ENCODE results near the gene C2orf68.

C2orf68 gene

GRCh38 chr2:85588236-85588635 lies 23.6 kb downstream of the C2orf68 start:
- Histone ChIP-seq H3K9me3 (replicated peaks; ENCODE audit: low read length) (no peaks in the 10 kb centered on the region), H3K4me1 (ENCODE audit: control insufficient read depth, insufficient read depth, low read length) (peaks cover 72% of the 10 kb centered on the region), H3K27me3 (ENCODE audit: control insufficient read depth, insufficient read depth, low read length) (no peaks in the 10 kb centered on the region), H3K36me3 (ENCODE audit: insufficient read depth, low read length) (no peaks in the 10 kb centered on the region), H3K4me3 (ENCODE audit: low read length) (no peak overlapping the region), H3K9ac (ENCODE audit: low read depth, low read length) (peak overlapping the region; percentile 40), H3K4me2 (ENCODE audit: low read length) (no peak overlapping the region)

GRCh38 chr2:85585781-85586105 lies 26.1 kb downstream of the C2orf68 start:
- Histone ChIP-seq H3K27me3 (ENCODE audit: control insufficient read depth, insufficient read depth, low read length) (no peaks in the 10 kb centered on the region), H3K4me3 (ENCODE audit: low read length) (peak overlapping the region; percentile 73), H3K9me3 (replicated peaks; ENCODE audit: low read length) (no peaks in the 10 kb centered on the region), H3K4me1 (ENCODE audit: control insufficient read depth, insufficient read depth, low read length) (peaks cover 58% of the 10 kb centered on the region), H3K9ac (ENCODE audit: low read depth, low read length) (peak overlapping the region; percentile 88), H3K36me3 (ENCODE audit: insufficient read depth, low read length) (no peaks in the 10 kb centered on the region), H3K4me2 (ENCODE audit: low read length) (peak overlapping the region; percentile 80)

- Histone ChIP-seq H3K9me3 (replicated peaks; ENCODE audit: low read length) (no peaks in the 10 kb centered on the region), H3K27me3 (ENCODE audit: control insufficient read depth, insufficient read depth, low read length) (no peaks in the 10 kb centered on the region), H3K4me2 (ENCODE audit: low read length) (peak overlapping the region; percentile 80), H3K36me3 (ENCODE audit: insufficient read depth, low read length) (no peaks in the 10 kb centered on the region), H3K4me3 (ENCODE audit: low read length) (peak overlapping the region; percentile 73), H3K4me1 (ENCODE audit: control insufficient read depth, insufficient read depth, low read length) (peaks cover 53% of the 10 kb centered on the region), H3K9ac (ENCODE audit: low read depth, low read length) (peak overlapping the region; percentile 88)
Measured at GRCh38 chr2:85584857-85585780, 26.7 kb downstream of the C2orf68 start.

GRCh38 chr2:85584354-85584856 lies 27.5 kb downstream of the C2orf68 start, which contains the start of gene VAMP5:
TSS of gene VAMP5 (plus strand) at chr2:85584431. CDS start at chr2:85584491, 60 bp downstream.
- Histone ChIP-seq H3K9ac (ENCODE audit: low read depth, low read length) (peak within 1 kb of the TSS; percentile 88), H3K27me3 (ENCODE audit: control insufficient read depth, insufficient read depth, low read length) (no peaks in the 10 kb centered on the region), H3K4me2 (ENCODE audit: low read length) (peak within 1 kb of the TSS; percentile 80), H3K4me1 (ENCODE audit: control insufficient read depth, insufficient read depth, low read length) (peaks cover 54% of the 10 kb centered on the region), H3K36me3 (ENCODE audit: insufficient read depth, low read length) (no peaks in the 10 kb centered on the region), H3K4me3 (ENCODE audit: low read length) (peak within 1 kb of the TSS; percentile 73), H3K9me3 (replicated peaks; ENCODE audit: low read length) (no peaks in the 10 kb centered on the region)

DNA sequence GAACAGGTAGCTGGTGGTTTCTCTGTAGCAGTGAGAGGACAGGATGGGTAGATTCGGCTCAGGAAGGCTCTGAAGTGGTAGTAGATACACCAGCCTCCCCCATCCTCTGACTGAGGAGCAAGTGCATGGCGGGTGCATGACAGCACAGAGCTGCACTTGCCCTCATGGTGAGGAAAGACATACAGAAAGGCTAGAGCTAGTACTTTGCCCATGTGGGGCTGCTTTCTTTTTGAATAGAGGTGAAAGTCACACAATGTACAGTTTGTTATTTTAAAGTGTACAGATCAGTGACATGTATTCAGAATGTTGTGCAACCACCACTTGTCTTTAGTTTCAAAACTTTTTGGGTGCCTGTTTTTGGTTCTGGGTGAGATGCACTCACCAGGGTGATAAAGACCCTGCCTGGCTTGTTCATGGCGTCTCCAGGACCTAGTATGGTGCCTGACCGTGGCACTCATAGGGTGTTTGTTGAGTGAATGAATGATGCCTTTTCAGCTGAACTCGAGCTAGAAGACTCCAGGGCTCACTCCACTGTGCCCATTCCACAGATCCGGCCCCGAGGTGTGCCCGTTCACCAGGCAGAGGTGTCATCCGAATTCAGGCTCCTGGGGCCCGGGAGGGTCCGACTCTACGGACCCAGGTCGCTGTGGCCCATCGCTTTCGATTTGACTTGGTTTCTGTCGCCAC lies 28.1 kb downstream of the C2orf68 start:
- Histone ChIP-seq H3K4me3 (ENCODE audit: low read length) (peak overlapping the region; percentile 73), H3K4me1 (ENCODE audit: control insufficient read depth, insufficient read depth, low read length) (peaks cover 54% of the 10 kb centered on the region)

DNA sequence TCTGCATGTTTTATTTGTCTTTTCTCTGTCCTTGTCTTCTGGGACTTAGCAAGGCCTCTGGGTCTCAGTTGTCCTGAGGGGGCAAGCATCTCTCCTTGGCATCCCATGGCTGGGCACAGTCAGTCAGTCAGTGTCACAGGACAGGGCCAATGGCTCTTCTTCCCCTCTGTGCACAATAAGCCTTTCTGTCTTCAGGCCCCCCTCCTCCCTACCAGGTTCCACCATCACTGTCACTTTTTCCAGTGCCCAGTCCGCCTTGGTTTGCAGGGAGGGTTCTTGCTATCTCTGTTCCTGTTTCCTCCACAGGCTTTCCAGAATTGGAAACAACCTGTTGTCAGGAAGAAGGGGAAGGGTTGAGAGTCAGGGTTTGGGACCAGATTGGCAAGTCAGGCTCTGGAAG lies 29.4 kb downstream of the C2orf68 start:
- Histone ChIP-seq H3K4me3 (ENCODE audit: low read length) (no peak overlapping the region), H3K36me3 (ENCODE audit: insufficient read depth, low read length) (no peaks in the 10 kb centered on the region), H3K9ac (ENCODE audit: low read depth, low read length) (no peak overlapping the region), H3K4me1 (ENCODE audit: control insufficient read depth, insufficient read depth, low read length) (peaks cover 54% of the 10 kb centered on the region), H3K4me2 (ENCODE audit: low read length) (no peak overlapping the region), H3K27me3 (ENCODE audit: control insufficient read depth, insufficient read depth, low read length) (no peaks in the 10 kb centered on the region), H3K9me3 (replicated peaks; ENCODE audit: low read length) (no peaks in the 10 kb centered on the region)

More for the DNA sequence above, 28.1 kb downstream of the C2orf68 start:
- H3K9me3 ChIP-seq (replicated peaks; ENCODE audit: low read length) = no peaks in the 10 kb centered on the region
- peak overlapping the region; percentile 80 for H3K4me2 ChIP-seq (ENCODE audit: low read length)
- H3K36me3 ChIP-seq (ENCODE audit: insufficient read depth, low read length) = no peaks in the 10 kb centered on the region
- peak overlapping the region; percentile 88 for H3K9ac ChIP-seq (ENCODE audit: low read depth, low read length)
- no peaks in the 10 kb centered on the region for H3K27me3 ChIP-seq (ENCODE audit: control insufficient read depth, insufficient read depth, low read length)

DNA sequence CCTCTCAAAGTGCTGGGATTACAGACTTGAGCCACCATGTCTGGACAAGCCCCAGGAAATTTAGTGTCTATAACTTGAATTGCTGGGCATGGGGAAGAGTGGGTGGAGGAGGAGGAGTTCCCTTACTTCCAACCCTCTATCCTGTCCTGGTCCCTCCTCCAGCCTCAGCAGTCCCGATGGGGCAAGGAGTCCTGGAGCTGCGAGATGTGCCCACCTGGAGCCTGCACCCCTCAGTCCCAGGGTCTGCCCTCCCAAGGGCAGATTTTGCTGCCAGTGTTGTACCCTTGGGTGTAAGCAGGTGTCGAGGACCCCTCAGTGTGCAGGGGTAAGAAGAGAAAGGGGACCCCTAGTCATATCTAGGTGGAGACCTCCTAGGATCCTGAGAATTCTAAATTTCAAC lies 31.7 kb downstream of the C2orf68 start:
- no peak overlapping the region for H3K9ac ChIP-seq (ENCODE audit: low read depth, low read length)
- H3K4me2 ChIP-seq (ENCODE audit: low read length) = no peak overlapping the region
- no peak overlapping the region for H3K4me3 ChIP-seq (ENCODE audit: low read length)
- peaks cover 48% of the 10 kb centered on the region for H3K4me1 ChIP-seq (ENCODE audit: control insufficient read depth, insufficient read depth, low read length)
- H3K36me3 ChIP-seq (ENCODE audit: insufficient read depth, low read length) = no peaks in the 10 kb centered on the region
- H3K27me3 ChIP-seq (ENCODE audit: control insufficient read depth, insufficient read depth, low read length) = no peaks in the 10 kb centered on the region
- H3K9me3 ChIP-seq (replicated peaks; ENCODE audit: low read length) = no peaks in the 10 kb centered on the region

DNA sequence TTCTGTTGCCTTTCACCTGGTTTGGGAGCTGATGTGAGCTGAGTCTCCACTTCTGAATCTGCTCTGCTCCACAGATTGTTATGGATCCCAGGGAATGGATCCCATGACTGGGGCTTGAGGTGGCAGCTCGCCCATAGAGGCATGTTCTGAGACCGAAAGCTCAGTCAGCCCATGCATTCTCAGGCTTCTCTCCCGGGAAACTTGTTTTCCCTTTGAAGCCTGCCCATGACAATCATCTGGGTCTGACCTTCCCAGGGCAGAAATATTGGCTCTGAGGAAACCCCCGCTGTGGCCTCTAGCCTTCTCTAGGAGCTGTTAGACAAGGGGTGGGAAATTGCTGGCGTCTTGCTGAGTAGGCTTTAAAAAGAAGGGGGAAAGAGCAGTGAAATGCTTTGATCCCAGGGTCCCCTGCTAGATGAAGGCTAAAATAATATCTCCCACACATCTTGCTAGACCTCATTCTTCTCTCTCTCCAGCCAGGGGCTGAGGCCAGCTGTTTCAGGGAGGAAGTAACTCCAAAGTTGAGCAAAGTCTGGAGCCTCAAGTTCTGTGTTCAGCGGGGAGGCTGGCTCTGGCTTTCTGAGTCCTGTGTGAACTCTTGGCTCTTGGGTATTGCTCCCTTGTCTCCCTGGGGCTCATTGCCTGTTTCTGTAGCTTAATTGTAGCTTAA lies 32.5 kb downstream of the C2orf68 start:
- peak overlapping the region; percentile 65 for H3K4me3 ChIP-seq (ENCODE audit: low read length)
- H3K9me3 ChIP-seq (replicated peaks; ENCODE audit: low read length) = no peaks in the 10 kb centered on the region
- H3K4me1 ChIP-seq (ENCODE audit: control insufficient read depth, insufficient read depth, low read length) = peaks cover 40% of the 10 kb centered on the region
- peak overlapping the region; percentile 87 for H3K4me2 ChIP-seq (ENCODE audit: low read length)
- H3K27me3 ChIP-seq (ENCODE audit: control insufficient read depth, insufficient read depth, low read length) = no peaks in the 10 kb centered on the region
- no peaks in the 10 kb centered on the region for H3K36me3 ChIP-seq (ENCODE audit: insufficient read depth, low read length)
- peak overlapping the region; percentile 77 for H3K9ac ChIP-seq (ENCODE audit: low read depth, low read length)

- Histone ChIP-seq H3K9ac (ENCODE audit: low read depth, low read length) (peak overlapping the region; percentile 77), H3K36me3 (ENCODE audit: insufficient read depth, low read length) (no peaks in the 10 kb centered on the region), H3K4me1 (ENCODE audit: control insufficient read depth, insufficient read depth, low read length) (peaks cover 33% of the 10 kb centered on the region), H3K4me2 (ENCODE audit: low read length) (peak overlapping the region; percentile 87), H3K27me3 (ENCODE audit: control insufficient read depth, insufficient read depth, low read length) (no peaks in the 10 kb centered on the region), H3K4me3 (ENCODE audit: low read length) (peak overlapping the region; percentile 65), H3K9me3 (replicated peaks; ENCODE audit: low read length) (no peaks in the 10 kb centered on the region)
Measured at GRCh38 chr2:85578243-85579180, 33.4 kb downstream of the C2orf68 start.

- Histone ChIP-seq H3K4me3 (ENCODE audit: low read length) (peak within 1 kb of the TSS; percentile 65), H3K36me3 (ENCODE audit: insufficient read depth, low read length) (no peaks in the 10 kb centered on the region), H3K9me3 (replicated peaks; ENCODE audit: low read length) (no peaks in the 10 kb centered on the region), H3K4me2 (ENCODE audit: low read length) (peak within 1 kb of the TSS; percentile 87), H3K9ac (ENCODE audit: low read depth, low read length) (peak within 1 kb of the TSS; percentile 77), H3K27me3 (ENCODE audit: control insufficient read depth, insufficient read depth, low read length) (no peaks in the 10 kb centered on the region), H3K4me1 (ENCODE audit: control insufficient read depth, insufficient read depth, low read length) (peaks cover 32% of the 10 kb centered on the region)
Measured at GRCh38 chr2:85577386-85578242, 34.3 kb downstream of the C2orf68 start, which contains the start of gene VAMP8. TSS of gene VAMP8 (plus strand) at chr2:85577586. CDS start at chr2:85577647, 61 bp downstream.
